HG03460 (cell line): ENCODE data around the gene TM7SF2.
A peak's percentile ranks its signal among the peaks of the same experiment; 100 is the strongest.
"Not testable (repeated sequence)": the region's sequence is repeated elsewhere in the genome, so short reads cannot be mapped to it uniquely, and the experiment has no call there.

Experiments
- ATAC-seq: cut with Tn5 transposase; IDR thresholded peaks from one replicate; pipeline ENCODE4 v1.9.1; 2021; ENCODE audit not compliant: unreplicated experiment

TM7SF2 gene

DNA sequence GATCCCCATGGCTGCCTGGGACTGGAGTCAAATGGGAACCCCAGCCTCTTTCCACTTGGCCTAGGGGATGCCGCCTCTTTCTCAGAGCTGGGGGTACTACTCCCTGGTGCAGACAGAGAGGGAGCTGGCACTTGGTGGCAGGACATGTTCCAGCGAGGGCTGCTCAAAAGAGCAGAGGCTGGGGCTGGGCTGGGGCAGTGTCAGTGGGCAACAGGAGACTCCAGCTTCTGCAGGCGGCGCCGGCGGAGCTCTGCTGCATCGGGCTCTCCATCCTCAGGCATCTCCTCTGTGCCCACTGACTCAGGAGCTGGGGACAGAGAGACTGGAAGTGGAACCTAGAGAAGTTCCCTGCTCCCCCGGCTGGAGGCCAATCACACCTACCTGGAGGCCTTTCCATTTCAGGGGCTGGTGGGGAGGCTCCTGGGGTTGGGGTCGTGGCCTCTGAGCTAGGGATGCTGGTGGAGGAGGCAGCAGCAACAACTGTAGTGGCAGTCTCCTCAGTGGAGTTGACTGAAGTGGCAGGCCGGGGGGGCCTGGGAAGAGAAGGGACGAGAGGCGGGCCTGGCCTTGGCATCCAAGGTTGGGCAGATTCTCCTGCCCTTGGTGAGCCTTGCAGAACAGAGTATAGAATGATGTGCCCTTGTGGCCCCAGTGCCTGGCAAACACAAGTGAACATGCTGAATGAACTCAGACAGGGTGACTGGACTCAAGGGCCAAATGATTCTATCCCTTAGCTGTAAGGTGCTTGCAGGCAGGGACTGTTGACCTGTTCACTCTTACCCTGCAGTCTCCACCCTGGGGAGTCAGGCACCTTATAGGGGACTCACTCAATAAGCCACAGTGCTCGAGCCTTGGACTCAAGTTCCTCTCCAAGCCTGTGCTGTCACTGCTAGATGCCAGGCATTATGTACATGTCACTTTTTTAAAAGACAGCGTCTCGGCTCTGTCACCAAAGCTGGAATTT is 16.8 kb downstream of the TM7SF2 start:
- ATAC-seq: no peak

DNA sequence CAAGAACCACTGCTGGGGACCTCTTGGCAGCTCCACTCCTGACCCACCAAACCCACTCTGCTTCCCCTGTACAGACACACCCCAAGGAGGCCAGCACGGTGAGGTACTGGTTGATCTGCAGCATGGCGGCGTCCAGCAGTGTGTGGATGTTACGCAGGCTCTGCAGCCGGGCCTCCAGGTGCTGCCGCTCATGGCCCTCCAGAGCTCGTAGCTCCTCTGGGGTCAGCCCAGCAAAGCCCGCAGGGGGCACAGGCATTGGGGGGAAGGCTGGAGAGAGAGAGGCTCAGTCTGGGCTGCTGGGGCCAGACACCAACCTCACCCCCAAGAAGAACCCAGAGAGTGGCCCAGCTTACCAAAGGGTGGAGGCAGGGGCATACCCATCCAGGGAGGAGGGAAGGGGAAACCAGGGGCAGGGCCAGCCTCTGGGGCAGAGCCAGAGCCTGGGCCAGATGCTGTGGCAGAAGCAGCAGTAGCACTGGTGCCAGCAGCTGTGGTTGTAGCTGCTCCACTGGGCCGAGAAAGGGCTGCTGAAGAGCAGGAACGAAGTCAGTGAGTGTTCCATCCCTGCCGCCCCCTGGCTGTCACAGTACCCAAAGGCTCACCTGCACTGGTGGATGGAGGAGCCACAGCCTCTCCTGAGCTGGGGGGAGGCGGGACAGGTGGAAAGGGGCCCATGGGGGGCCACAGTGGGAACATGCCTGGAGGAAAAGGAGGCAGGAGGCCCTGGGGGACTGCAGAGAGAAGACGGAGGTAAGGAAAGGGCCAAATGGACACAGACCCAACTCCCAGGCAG is 18.2 kb downstream of the TM7SF2 start:
- no peak for ATAC-seq

DNA sequence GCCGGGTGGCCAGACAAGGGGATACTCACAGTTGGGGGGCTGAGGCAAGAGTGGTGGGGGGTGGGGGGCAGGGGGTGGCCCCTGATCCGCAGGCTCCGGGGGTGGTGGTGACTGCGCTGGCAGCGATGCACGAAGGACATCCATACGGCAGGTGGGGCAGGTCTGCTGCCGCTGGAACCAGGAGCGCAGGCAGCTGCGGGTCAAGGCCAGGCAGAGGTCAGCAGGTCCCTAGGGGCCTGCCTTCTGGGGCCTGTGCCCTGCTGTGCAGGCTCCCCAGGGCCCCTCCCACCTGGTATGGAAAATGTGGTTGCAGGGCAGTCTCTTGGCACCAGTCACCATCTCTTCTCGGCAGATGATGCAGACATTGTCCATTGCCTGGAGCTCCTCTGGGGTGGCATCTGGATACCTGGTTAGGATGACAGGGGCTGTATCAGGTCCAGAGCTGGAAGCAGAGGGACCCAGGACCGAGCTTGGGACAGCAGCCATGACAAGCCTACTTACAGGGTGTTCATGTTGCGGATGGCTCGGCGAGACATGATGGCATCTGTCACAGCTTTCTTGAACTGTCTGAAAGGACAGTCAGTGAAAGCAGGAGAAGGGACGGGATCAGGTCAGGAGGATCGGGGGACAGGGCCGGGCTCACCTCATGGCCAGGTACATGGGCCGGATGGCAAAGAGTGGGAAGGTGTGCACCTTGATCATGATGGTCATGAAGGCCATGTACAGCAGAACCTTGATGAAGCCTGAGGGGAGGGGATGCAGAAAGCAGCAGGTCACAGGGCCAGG is 19.2 kb downstream of the TM7SF2 start:
- ATAC-seq: no peak

DNA sequence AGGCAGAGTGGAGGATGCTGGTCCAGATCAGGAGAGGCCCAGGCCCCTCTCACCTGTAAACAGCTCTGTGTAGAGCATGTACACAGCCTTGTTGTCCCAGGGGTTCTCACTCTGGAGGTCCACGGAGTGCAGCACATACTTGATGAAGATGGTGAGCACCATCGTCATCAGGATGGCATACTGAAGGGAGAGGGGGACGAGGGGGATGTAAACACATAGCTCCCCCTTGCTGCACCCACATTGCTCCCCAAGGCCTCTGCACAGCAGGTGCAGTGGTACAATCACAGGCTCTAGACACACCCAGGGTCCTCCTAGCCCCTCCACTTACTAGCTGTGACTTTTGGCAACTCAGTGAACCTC is 19.7 kb downstream of the TM7SF2 start:
- ATAC-seq: no peak

DNA sequence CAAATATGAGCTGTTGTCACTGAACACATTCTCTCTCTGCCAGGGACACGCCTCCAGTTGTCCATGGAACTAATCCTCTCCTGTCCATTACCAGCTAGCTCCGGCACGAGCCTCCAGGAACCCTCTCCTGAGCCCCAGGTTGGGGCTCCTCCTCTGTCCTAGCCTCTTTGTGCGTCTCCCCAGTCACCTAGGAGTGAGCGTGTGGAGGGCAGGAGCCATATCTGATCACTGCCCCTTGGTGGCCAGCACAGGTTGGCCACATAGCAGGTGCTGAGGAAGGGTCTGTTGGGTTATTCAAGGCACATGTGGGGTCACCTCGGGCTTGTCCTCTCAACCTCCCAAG is 20.2 kb downstream of the TM7SF2 start:
- no peak for ATAC-seq

DNA sequence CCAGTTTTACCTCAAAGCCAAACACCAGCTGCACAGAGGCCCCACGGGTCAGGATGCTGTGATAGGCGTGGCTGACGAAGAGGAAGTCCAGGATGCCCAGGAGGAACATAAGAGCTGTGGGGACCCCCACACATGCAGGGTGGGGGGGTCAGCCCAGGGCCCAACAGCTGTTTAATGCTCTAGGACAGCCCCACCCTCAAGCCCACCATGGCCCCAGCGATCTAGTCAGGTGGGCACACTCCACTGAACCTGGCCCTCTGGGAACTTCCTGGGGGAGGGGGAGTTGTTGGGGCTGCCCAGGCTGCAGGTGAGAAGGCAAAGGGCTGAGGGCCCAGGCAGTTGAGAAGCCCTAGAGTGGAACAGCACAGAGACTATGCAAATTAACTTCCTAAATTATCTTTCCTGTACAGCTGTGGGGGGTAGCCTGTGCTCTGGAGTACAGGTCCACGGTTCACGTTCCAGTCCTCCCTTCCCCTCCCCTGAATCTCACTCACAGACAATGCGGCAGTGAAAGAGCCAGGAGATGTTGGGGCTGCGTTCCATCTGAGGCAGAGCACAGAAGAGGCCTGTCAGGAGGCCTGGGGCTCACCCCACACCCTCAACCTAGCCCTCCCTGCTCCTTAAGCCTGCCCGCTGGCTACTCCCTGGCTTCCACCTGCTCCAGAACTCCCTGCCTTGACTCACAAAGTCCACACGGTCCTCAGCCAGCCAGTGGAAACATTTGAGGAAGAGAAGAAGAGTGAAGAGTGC is 20.7 kb downstream of the TM7SF2 start:
- no peak for ATAC-seq

DNA sequence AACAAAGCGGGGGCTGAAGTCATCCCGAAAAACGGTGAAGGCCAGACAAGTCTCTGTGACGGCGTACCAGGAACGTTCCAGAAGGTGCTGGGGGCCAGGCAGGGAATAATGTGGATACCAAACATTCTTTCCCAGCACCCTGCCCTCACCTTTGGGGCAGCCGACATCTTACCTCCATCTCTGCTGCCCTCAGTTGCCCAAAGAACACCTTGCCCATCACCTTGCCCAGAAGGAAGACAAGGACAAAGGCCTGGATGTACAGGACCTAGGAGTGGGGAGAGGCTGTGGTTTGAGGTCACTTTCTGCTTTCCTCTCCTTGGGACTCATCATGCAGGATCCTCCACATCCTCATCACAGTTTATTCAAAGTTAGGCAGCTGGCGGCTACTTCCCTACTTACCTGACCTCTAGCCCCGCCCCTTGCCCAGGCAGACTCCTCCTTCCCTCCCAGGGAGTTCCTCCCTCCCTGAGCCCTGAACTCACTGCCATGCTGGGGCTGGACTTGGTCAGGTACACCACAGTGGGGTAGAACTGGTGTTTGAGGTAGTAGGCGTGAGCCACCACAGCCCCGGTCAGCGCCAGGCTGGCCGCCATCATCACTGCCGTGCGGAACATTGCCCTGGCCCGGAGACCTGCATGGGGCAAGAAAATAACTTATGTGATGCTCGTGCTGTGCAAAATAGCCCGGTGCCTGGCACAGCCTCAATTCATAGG is 21.5 kb downstream of the TM7SF2 start:
- no peak for ATAC-seq

DNA sequence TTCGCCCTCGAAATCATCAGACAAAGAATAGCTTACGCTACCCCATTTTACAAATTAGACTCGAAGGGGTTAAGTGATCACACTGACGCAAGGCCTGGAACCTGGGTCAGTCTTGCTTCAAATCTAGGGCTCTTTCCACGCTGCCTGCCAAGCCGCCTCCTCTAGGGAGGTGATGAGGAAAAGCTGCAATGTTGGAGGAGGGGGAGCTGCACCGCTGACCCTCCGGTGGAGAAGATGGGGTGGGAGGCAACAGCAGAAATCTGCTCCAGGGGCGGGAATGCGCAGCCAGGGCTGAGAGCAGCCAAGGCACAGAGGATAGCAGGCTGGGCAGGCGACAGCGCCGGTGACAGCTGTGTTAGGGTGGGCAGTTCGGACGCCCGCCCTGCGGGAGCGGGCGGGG is 22.1 kb downstream of the TM7SF2 start:
- ATAC-seq: no peak

DNA sequence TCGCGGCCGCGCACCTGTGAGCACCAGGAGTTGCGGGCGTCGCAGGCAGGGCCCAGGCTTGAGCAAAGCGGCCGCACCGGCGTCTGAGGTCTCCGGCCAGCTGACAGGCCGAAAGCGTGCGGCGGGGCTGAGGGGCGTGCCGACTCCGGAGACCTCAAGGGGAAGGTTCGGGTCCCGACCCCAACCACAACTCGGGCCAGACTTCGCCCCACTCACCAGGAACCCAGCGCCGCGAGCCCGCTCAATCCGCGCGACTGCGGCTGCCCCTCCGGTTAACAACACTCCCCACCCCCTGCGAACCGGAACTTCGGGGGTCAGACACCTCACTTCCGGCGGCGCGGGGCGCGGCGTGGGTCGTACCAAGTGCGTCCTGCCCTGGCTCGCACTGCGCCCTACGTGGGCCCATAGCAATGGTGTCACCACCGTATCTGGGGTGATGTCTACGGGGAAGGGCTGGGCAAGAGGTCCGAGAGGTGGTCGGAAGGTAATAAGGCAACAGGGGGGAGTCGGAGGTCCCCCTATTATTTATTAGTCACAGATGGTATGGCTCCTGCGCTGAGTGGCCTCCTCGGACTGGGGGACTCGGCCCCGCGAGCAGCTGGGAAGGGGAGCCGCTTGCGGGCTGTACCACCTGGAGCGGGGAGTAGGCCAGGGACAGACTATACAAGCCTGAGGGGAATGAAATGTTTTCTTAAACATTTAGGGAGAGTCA is 22.7 kb downstream of the TM7SF2 start, which contains the start of gene SYVN1:
Gene SYVN1 (minus strand): TSS at position 280 of the 712 bp plus-strand sequence. CDS start 918 bp downstream, outside the sequence.
- ATAC-seq: peak; percentile 52

DNA sequence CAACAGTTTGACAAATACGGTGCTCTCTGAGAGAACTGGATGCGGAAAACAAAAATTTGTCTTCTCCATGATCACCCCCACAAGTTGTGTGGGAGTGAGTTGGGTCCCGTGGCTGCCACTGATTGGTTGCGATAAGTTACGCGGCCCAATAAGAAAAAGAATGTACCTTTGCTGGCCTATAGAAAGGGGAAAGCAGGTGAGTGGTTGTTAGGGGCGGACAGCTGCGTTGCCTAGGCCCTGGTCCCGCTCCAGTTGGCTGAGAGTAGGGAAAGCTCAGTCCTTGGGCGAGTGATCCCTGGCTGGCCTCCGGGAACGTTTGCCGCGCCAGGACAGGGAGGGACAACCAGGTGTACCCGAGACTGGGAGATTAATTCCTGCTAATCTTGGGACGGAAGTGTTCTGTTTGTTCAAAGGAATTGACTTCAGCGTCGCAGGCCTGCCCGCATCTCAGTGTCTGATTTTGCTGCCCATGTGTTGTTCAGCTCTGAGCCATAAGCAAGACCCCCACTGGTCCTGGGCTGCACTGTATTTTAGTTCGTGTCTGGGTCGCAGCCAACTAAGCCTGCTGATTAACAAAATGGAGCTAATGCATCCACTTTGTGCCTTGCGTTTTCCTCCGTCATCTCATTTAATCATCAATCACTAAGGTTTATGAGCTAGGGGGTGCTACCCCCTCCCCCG is 23.4 kb downstream of the TM7SF2 start:
- ATAC-seq: peak; percentile 72

DNA sequence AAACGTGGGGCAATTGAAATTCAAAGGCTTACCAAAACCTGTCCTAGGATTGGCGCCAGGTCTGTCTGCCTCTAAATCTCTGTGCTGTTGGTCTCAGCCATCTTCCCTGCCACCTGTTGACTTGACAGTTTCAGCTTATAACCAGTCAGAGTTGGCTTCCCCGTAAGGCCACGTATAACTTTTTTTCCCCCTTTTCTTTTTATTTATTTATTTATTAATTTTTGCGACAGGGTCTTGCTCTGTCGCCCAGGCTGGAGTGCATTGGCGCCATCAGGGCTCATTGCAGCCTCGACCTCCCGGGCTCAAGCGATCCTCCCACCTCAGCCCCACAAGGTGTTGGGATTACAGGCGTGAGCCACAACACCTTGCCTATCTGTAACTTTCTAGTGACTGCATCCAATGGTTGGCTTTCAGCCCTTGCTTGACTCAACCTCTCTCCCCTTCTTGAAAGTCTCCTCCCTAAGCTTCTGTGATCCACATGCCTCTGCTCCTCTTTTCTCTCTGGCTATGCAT is 24.0 kb downstream of the TM7SF2 start:
- no peak for ATAC-seq

DNA sequence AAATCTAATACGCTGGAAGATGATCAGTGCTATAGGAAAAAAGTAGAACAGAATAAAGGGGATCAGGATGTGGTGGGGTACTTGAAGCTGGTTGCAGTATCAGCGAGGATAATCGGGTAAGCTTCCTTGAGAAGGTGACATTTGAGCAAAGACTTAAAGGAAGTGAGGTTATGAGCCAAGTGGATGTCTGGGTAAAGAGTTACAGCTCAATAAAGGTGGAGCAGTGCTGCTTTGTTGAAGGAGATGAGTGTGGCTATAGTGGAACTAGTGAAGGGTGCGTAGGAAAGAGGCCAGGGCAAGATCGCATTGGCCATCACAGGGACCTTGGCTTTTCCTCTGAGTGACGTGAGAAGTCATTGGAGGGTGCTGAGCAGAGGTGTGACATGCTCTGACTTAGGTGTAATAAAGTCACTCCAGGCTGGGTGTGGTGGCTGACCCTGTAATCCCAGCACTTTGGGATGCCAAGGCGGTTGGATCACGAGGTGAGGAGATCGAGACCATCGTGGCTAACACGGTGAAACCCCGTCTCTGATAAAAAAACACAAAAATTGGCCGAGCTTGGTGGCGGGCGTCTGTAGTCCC is 24.9 kb downstream of the TM7SF2 start:
- no peak for ATAC-seq

DNA sequence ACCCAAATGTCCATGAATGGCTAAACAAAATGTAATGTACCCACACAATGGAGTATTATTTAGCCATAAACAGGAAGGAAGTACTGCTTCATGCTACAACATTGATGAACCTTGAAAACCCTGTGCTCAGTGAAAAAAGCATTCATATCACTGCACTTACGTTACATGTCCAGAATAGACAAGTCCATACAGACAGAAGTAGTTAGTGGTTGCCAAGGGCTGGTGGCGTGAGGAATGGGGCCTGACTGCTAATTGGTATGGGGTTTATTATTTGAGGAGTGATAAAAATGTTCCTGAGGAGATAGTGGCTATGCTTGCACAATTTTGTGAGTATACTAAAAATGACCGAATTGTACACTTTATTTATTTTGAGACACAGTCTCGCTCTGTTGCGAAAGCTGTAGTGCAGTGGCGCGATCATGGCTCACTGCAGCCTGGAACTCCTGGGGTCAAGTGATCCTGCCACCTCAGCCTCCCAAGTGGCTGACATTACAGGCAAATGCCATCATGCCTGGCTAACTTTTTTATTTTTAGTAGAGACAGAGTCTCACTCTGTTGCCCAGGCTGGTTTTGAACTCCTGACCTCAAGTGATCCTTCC is 30.3 kb downstream of the TM7SF2 start:
- ATAC-seq: no peak

DNA sequence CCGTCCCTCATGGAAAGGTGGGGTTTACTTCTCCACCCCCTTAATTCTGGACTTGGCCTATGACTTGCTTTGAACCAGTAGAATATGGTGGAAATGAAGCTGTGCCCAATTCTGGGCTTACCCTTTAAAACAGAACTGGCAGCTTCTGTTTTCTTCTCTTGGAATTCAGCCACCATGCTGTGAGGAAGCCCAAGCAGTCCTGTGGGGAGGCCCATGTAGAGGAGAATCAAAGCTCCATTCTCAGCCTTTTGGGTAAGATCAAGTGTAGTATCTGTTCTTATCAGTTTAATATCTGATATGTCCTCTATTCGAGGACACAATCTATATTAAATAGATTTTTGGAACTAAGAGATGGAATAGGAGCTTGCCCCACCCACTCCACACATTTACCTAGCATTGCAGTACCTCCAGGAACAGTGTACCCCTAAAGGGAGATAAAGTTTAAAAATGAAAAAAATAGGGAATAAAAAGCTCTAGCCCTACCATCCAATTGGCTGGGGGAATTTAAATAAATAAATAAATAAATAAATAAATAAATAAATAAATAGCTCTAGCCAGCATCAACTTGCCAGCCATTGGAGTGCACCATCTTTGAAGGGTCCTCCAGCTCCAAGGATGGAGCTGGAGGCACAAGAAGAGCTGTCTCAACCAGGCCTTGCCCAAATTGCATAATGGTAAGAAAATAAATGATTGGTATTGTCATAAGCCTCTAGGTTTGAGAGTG is 35.8 kb downstream of the TM7SF2 start:
- no peak for ATAC-seq

DNA sequence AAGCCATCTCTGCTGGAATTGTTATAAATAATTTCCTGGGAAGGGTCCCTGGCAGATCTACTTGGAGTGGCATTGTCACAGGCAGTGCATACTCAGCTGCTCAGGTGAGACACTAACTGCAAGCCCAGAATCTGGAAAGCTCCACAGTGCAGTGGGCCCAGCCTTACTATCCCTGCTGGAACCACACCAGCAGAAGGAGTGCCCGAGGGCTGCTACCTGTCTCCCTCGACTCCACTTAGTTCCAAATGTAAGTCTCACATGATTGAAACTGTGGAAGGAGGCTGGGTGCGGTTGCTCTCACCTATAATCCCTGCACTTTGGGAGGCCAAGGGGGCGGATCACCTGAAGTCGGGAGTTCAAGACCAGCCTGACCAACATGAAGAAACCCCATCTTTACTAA is 37.0 kb downstream of the TM7SF2 start:
- no peak for ATAC-seq

DNA sequence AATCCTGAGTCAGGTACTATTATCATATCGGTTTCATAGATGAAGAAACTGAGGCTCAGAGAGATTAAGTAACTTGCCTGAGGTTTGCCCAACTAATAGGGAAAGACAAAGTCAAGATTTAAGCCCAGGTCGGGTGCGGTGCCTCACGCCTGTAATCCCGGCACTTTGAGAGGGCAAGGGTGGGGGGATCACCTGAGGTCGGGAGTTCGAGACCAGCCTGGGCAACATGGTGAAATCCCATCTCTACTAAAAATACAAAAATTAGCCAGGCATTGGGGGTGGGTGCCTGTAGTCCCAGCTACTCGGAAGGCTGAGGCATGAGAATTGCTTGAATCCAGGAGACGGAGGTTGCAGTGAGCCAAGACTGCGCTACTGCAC is 38.4 kb downstream of the TM7SF2 start:
- ATAC-seq: not testable (repeated sequence)
